HG02759 (cell line): Measurements from ENCODE around the gene IPO11.

Experiments used
- ATAC-seq: cut with Tn5 transposase; IDR thresholded peaks from one replicate; pipeline ENCODE4 v1.9.1; 2021; ENCODE audit warnings: mild to moderate bottlenecking, moderate library complexity; ENCODE audit not compliant: unreplicated experiment

IPO11 gene

GRCh38 chr5:62412549-62413329, at the start of gene IPO11:
Gene IPO11, plus strand, starts transcription at chr5:62412763. Its CDS starts 24,517 bp downstream, at chr5:62437280.
- ATAC-seq, result peak; percentile 96

- ATAC-seq, result no peak
Measured at GRCh38 chr5:62369039-62369438, 43.5 kb upstream of the IPO11 start.

- no peak for ATAC-seq
Measured at GRCh38 chr5:62371409-62371808, 41.2 kb upstream of the IPO11 start.

- no peak for ATAC-seq
Measured at GRCh38 chr5:62372600-62372999, 40.0 kb upstream of the IPO11 start.

- no peak for ATAC-seq
Measured at GRCh38 chr5:62373382-62373781, 39.2 kb upstream of the IPO11 start.

- no peak for ATAC-seq
Measured at GRCh38 chr5:62374090-62374489, 38.5 kb upstream of the IPO11 start.

GRCh38 chr5:62375627-62376026, 36.9 kb upstream of the IPO11 start:
- no peak for ATAC-seq

GRCh38 chr5:62376064-62376463, 36.5 kb upstream of the IPO11 start:
- no peak for ATAC-seq

- no peak for ATAC-seq
Measured at GRCh38 chr5:62385131-62385530, 27.4 kb upstream of the IPO11 start.

- no peak for ATAC-seq
Measured at GRCh38 chr5:62385816-62386400, 26.7 kb upstream of the IPO11 start.

GRCh38 chr5:62386824-62387223, 25.7 kb upstream of the IPO11 start:
- no peak for ATAC-seq

- ATAC-seq, result no peak
Measured at GRCh38 chr5:62395210-62395950, 17.2 kb upstream of the IPO11 start.

GRCh38 chr5:62403411-62404250, 8.9 kb upstream of the IPO11 start, which contains the start of gene DIMT1:
Gene DIMT1, minus strand, starts transcription at chr5:62403905. Its CDS starts 133 bp downstream, at chr5:62403772.
- ATAC-seq, result peak; percentile 96

- no peak for ATAC-seq
Measured at GRCh38 chr5:62413711-62414110, 1.1 kb downstream of the IPO11 start.

- ATAC-seq, result no peak
Measured at GRCh38 chr5:62418462-62419076, 6.0 kb downstream of the IPO11 start.

- ATAC-seq, result no peak
Measured at GRCh38 chr5:62419609-62420008, 7.0 kb downstream of the IPO11 start.

- no peak for ATAC-seq
Measured at GRCh38 chr5:62421414-62421813, 8.9 kb downstream of the IPO11 start.

GRCh38 chr5:62424763-62425162, 12.2 kb downstream of the IPO11 start:
- no peak for ATAC-seq

- ATAC-seq, result no peak
Measured at GRCh38 chr5:62431735-62432620, 19.4 kb downstream of the IPO11 start.
